Renal cortical epithelial cell (primary cell): ENCODE results near the gene PADI3. TPM values are rescaled to one million over a fixed set of nuclear protein-coding genes. Genes with fewer than 3 reads are reported as not detected.
"Not testable (repeated sequence)": the region's sequence is repeated elsewhere in the genome, so short reads cannot be mapped to it uniquely, and the experiment has no call there.

Experiments
- DNase-seq: peaks from one replicate; pipeline ENCODE4 v3.0.0-alpha.2; 2011; ENCODE audit warnings: low read depth
- total RNA-seq: library from RNA; depleted of rRNA; stranded (reverse); fragments of >200 nt; gene quantifications from 2 replicates; pipeline ENCODE4 v1.2.3, GENCODE V29; 2014

Gene PADI3
- total RNA-seq, 1 donor from 2014 or later: 0.05 TPM

GRCh38 chr1:17241011-17241779 is 7.7 kb upstream of the PADI3 start:
- DNase-seq: not testable (repeated sequence)

DNA sequence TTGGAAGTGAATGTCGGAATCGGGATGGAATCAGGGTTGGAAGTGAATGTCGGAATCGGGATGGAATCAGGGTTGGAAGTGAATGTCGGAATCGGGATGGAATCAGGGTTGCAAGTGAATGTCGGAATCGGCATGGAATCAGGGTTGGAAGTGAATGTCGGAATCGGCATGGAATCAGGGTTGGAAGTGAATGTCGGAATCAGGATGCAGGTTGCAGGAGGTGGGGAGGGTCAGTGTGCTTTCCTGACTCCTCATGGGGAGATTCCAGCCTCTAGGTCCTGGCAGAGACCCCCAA is 7.2 kb upstream of the PADI3 start:
- not testable (repeated sequence) for DNase-seq

DNA sequence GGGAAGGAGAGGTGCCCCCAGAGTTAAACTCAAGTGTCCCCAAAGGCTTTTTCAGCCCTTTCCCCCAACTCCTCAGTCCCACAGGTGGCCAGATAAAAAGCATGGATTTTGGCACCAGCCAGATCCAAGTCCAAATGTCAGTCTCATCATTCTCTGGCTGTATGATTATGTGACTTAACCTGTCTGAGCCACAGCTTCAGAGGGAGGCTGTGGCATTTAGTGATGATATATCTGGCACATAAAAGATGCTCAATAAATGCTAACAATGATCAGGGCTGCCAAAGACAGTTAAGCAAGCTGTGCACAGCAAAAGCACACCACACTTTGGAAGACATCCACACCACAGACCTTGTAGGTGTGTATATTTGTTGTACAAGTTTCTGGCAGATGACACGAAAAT is 5.6 kb upstream of the PADI3 start:
- DNase-seq: no peak

GRCh38 chr1:17244821-17245740 is 3.8 kb upstream of the PADI3 start:
- no peak for DNase-seq

GRCh38 chr1:17245816-17246325 is 3.0 kb upstream of the PADI3 start:
- no peak for DNase-seq

DNA sequence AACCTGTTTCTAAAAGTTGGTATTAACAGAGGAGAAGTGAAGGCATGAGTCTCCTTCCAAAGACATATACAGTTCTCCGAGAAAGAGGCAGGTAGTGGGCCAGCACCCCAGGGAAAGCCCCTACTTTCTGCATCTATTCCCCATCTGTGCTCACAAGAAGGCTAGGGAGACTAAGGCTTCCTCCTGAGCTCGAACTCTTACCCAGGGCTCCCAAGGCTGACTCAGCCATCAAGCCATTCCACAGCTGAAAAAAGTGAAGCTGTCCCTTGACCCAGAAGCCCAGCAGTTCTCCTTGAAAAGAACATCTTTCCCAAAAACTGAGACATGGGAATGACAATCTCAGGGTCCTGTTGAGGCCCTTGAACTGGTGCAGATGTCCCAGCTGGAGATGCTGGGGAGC is 1.9 kb upstream of the PADI3 start:
- no peak for DNase-seq

DNA sequence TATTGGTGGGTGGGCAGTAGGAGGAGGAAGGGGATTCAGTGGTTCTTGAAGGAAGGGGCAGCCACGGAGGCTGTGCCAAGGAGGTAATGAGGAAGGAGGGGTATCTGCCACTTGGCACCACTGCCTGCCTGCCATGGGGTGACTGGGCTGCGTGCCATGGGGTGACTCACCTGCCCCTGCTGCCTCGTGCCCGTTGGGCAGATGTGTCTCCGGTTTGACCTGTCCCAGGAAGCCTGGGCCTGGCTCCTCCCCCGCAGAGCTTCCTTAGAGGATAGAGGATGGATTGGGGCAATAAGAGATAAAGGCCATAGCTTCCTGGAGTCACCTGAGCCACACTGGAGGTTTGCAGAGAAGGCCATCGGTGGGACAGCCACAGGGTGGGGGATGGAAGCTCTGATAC is 1.7 kb downstream of the PADI3 start:
- DNase-seq: peak; percentile 77

DNA sequence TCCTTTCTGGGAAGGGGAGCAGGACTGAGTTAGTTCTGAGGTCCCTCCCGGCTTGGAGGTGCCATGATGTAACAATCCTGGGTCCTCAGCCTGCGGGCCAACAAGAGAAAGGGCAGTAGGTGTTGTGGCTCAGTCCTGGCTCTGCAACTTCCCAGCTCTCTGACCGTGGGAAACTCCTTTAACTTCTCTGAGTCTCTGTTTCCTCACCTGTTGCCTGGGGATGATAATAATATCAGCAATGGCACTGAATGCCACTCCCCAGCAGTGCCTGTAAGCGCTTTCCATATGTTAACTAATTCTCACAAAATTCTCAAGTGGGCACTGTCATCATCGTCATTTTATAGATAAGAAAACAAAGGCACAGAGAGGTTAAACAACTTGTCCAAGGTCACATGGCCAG is 2.3 kb downstream of the PADI3 start:
- DNase-seq: no peak

- peak; percentile 60 for DNase-seq
Observed at GRCh38 chr1:17251701-17252376, 2.9 kb downstream of the PADI3 start.

- DNase-seq: no peak
Observed at GRCh38 chr1:17255336-17255735, 6.4 kb downstream of the PADI3 start.

DNA sequence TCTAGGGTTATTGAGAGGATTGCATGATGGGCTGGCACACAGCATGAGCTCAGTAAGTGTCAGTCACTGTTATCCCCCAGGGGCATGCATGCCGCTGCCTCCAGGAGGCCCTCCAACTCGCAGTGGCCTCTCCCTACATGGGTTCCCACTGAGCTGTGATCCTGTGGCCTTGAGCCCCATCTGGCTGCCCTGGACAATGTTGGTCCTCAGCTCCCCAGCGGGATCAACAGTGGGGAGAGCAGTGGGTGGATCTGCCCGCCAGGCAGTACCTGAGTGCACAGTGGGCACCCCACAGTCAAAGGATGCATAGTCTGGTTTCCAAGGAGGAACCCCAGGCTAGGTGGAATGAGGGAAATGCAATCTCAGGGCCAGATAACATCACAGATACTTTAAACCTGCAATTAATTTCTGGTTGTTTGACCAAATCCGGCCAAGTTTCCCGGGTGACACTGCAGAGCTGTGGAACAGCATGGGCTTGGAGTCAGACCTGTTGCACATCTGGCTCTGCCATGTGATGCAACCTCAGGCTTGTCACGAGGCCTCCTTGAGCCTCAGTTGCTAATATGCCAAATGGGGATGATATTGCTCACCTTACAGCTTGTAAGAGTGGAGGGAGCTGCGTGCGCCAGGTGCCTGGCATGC is 9.3 kb downstream of the PADI3 start:
- no peak for DNase-seq

GRCh38 chr1:17258758-17259130 is 9.8 kb downstream of the PADI3 start:
- DNase-seq: no peak

DNA sequence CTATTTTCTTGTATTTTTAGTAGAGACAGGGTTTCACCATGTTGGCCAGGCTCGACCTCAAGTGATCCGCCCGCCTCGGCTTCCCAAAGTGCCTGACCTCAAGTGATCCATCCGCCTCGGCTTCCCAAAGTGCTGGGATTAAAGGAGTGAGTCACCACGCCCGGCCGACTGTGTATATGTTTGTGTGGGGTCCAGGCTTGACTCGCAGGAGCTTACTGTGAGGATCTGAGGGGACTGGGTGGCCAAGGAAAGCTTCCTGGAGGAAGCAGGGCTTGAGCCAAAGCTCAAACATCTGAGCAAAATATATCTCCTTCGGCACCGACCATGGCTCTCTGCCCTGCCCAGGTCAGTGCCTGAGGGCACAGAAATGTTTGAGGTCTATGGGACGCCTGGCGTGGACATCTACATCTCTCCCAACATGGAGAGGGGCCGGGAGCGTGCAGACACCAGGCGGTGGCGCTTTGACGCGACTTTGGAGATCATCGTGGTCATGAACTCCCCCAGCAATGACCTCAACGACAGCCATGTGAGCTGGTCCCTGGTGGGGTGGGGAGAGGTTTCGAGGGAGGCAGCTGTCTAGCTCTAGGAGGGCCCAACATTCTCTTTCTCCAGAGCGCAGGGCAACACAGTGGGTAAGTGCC is 10.5 kb downstream of the PADI3 start:
- no peak for DNase-seq

- no peak for DNase-seq
Observed at GRCh38 chr1:17260264-17260663, 11.4 kb downstream of the PADI3 start.

GRCh38 chr1:17260738-17261137 is 11.8 kb downstream of the PADI3 start:
- DNase-seq: no peak

DNA sequence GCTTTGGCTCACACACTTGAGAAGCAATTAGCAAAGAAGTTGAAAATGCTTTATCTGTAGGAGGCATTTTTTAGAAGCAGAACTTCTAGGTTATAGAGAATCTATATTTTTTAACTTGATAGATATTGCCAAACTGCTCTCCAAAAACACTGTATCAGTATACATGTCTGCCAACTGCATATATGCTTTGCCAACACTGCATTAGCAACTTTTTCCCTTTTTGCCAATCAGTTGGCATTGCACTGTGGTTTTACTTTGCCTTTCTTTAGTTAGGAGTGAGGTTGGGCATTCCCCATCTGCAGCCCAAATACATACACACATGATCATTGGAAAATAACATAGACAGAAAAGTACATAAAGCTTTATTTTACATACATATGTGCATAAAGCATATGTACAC is 15.0 kb downstream of the PADI3 start:
- no peak for DNase-seq

GRCh38 chr1:17264470-17264869 is 15.6 kb downstream of the PADI3 start:
- DNase-seq: no peak

- no peak for DNase-seq
Observed at GRCh38 chr1:17265162-17265561, 16.3 kb downstream of the PADI3 start.

GRCh38 chr1:17265950-17266349 is 17.1 kb downstream of the PADI3 start:
- DNase-seq: no peak

DNA sequence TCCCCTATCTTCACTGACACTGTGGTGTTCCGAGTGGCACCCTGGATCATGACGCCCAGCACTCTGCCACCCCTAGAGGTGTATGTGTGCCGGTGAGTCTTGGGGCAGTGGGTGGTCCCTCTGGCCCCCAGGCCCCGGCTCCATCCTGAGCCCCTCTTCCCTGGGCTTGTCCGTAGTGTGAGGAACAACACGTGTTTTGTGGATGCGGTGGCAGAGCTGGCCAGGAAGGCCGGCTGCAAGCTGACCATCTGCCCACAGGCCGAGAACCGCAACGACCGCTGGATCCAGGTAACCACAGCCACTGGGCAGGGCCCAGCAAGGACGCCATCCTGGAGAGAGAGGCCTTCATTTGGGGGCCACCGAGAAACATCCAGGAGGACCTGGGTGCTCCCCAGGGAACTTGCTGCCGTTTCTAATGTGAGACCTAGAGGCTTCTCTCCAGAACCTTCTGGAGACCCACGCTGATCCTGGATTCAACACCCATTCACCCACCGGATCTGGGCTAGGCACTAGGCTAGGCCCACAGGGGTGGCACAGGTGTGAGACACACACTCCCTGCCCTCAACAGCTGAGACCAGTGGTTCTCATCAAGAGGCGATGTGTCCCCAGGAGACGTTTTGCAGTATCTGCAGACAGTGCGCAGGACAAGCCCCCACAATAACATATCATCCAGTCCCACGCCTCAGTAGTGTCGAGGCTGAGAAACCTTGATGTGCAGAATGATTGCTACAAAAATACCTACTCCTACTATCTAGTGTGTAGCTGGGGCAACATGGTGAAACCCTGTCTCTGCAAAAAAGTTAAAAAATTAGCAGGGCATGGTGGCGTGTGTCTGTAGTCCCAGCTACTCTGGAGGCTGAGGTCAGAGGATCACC is 22.2 kb downstream of the PADI3 start:
- no peak for DNase-seq
